Measurements from ENCODE around the gene GNA14. TPM values are rescaled to one million over a fixed set of nuclear protein-coding genes. Genes with fewer than 3 reads are reported as not detected.
"Not testable (repeated sequence)": the region's sequence is repeated elsewhere in the genome, so short reads cannot be mapped to it uniquely, and the experiment has no call there.

GNA14 gene
- total and polyA plus RNA-seq, 4 donors: 1.0 to 13.6 (median 4.1) TPM

DNA sequence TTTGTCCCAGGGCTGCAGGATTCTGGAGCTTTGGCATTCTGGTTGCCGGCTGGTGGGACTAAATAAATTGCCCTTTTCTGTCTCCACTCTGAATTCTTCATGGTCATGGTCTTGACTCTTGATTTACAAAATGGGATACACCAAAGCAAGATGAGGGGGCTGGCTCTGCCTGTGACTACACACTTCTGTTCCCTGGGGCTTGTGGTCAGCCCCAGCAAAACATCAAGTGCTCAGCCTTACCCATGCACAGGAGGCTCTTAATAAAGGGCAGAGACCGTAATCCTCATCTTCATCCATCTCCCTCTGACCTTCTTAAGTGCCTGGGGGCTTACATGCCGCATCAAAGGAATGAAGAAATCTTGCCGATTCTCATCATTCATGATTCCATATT, 198.0 kb downstream of the GNA14 start:
- Histone ChIP-seq H3K4me1 (ENCODE audit: control insufficient read depth in 1 of 2, insufficient read depth in 2 of 2, low read length in 2 of 2) (no peaks in the 10 kb centered on the region), H3K36me3 (ENCODE audit: control insufficient read depth in 1 of 2, insufficient read depth in 2 of 2, low read length in 1 of 2) (no peaks in the 10 kb centered on the region), H3K9me3 (ENCODE audit: control insufficient read depth, low read length) (peaks cover 2% of the 10 kb centered on the region), H3K27me3 (ENCODE audit: control insufficient read depth in 1 of 2, insufficient read depth in 2 of 2, low read length in 1 of 2) (no peaks in the 10 kb centered on the region), H3K4me3 (ENCODE audit: low read length in 2 of 2) (no peak overlapping the region), H3K27ac (ENCODE audit: low read depth in 1 of 2, low read length in 2 of 2) (no peak overlapping the region)
- 91 to 94% methylated on average over 4 of the region's 4 CpGs for WGBS, 2 donors
- ATAC-seq (ENCODE audit: low FRiP score) (no peak), DNase-seq (no peak)
- intact Hi-C loops (cut with DNase I): loop anchor here in 1 of 2 donors (10.0 kb wide), 1 partner anchor 585 kb away; the partner anchor contains the start of gene GNAQ

DNA sequence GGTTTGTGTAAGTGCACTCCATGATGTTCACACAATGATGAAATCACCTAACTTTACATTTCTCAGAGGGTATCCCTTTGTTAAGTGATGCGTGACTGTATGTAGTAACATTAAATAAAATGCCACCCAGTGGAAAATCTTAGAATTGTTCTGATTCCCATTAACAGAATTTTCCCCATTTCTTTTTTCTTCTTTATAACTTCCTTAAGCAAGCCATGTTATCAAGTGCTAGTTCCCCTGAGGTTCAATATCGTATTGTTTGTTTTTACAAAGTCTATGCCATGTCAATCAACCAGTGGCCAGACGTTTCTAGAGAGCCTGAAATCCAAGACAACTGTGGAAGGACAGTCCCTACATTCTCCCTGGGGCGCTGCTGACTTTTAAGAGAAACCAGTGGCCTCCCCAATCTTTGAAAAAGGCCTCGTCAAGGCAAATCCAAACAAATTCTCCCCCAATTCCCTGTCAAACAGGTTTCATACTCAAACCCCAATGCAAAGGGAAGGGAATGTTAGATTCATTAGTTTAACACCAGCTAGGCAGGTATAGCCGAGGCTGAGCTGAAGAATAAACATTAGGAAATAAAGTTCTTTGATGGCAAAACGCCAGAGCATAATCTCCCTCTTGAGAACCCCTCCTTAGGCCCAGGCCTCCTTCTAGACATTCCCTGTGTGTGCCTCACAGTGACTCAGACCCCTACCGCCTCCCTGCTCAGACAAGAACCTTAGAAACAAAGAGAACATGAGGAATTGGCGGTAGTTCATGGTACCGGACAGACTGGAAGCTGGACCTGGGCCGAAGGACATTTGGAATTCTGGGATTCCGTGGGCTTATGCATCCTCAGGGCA, 198.7 kb downstream of the GNA14 start:
- Histone ChIP-seq H3K9me3 (ENCODE audit: control insufficient read depth, low read length) (peaks cover 2% of the 10 kb centered on the region), H3K27ac (ENCODE audit: low read depth in 1 of 2, low read length in 2 of 2) (no peak overlapping the region), H3K36me3 (ENCODE audit: control insufficient read depth in 1 of 2, insufficient read depth in 2 of 2, low read length in 1 of 2) (no peaks in the 10 kb centered on the region), H3K4me1 (ENCODE audit: control insufficient read depth in 1 of 2, insufficient read depth in 2 of 2, low read length in 2 of 2) (no peaks in the 10 kb centered on the region), H3K27me3 (ENCODE audit: control insufficient read depth in 1 of 2, insufficient read depth in 2 of 2, low read length in 1 of 2) (no peaks in the 10 kb centered on the region), H3K4me3 (ENCODE audit: low read length in 2 of 2) (no peak overlapping the region)
- ATAC-seq (ENCODE audit: low FRiP score): no peak
- DNase-seq: no peak
- intact Hi-C loops (cut with DNase I): loop anchor here in 1 of 2 donors (10.0 kb wide), 1 partner anchor 585 kb away; the partner anchor contains the start of gene GNAQ
- WGBS, 2 donors: 45 to 51% methylated on average over 12 of the region's 12 CpGs

DNA sequence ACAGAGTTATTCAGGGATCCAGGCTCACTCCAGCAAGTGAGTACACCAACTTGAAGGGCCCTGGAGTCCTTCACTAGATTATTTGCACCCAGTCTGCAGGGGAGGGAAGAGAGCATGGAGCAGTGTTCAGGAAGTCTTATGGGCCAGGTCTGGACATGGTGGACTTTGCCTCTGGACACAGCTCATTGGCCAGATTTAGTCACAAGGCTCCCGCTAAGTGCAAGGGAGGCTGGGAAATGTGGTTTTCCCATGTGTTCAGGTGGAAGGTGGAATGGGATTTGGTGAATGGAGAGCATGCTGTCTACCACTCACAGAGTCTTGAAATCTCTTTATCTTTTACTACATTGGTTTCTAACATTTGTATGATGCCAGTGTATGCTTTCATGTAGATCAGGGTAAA, 200.5 kb downstream of the GNA14 start:
- DNase-seq (no peak), ATAC-seq (ENCODE audit: low FRiP score) (no peak)
- H3K9me3 ChIP-seq (ENCODE audit: control insufficient read depth, low read length): peaks cover 2% of the 10 kb centered on the region
- no peak overlapping the region for H3K4me3 ChIP-seq (ENCODE audit: low read length in 2 of 2)
- 97 to 100% methylated on average over 1 of the region's 1 CpG for WGBS, 2 donors
- H3K4me1 ChIP-seq (ENCODE audit: control insufficient read depth in 1 of 2, insufficient read depth in 2 of 2, low read length in 2 of 2): no peaks in the 10 kb centered on the region
- no peaks in the 10 kb centered on the region for H3K36me3 ChIP-seq (ENCODE audit: control insufficient read depth in 1 of 2, insufficient read depth in 2 of 2, low read length in 1 of 2)
- intact Hi-C loops (cut with DNase I): no loop called here
- no peaks in the 10 kb centered on the region for H3K27me3 ChIP-seq (ENCODE audit: control insufficient read depth in 1 of 2, insufficient read depth in 2 of 2, low read length in 1 of 2)
- no peak overlapping the region for H3K27ac ChIP-seq (ENCODE audit: low read depth in 1 of 2, low read length in 2 of 2)

DNA sequence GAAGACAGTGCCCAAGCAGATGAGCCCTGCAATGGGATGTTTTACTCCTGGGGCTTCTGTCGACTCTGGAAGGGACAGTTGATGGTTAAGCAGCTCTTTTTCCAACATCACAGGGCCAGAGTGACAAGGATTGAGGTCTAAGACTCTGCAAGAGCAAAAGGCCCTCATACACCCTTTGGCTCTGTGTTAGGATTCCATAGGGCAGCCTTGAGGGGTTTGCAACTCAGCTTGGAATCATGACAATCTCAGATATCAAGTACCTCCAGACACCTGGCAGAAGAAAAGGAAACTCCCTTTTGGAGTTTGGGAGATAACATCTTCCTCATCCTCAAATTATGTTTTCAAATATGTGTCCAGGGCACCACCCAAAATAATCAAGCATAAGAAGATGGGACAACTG, 205.7 kb downstream of the GNA14 start:
- intact Hi-C loops (cut with DNase I): no loop called here

DNA sequence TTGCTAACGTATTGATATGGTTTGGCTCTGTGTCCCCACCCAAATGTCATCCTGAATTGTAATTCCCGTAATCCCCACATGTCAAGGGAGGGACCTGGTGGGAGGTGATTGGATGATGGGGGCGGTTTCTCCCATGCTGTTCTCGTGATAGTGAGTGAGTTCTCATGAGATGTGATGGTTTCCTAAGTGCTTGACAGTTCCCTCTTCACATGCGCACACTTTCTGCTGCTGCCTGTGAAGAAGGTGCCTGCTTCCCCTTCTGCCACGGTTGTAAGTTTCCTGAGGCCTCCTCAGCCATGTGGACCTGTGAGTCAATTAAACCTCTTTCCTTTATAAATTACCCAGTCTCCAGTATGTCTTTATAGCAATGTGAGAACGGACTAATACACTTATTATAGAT, 207.0 kb downstream of the GNA14 start:
- DNase-seq; H3K4me3 ChIP-seq (ENCODE audit: low read length in 2 of 2); H3K36me3 ChIP-seq (ENCODE audit: control insufficient read depth in 1 of 2, insufficient read depth in 2 of 2, low read length in 1 of 2); ATAC-seq (ENCODE audit: low FRiP score); H3K9me3 ChIP-seq (ENCODE audit: control insufficient read depth, low read length); H3K27ac ChIP-seq (ENCODE audit: low read depth in 1 of 2, low read length in 2 of 2); H3K4me1 ChIP-seq (ENCODE audit: control insufficient read depth in 1 of 2, insufficient read depth in 2 of 2, low read length in 2 of 2); intact Hi-C loops (cut with DNase I); H3K27me3 ChIP-seq (ENCODE audit: control insufficient read depth in 1 of 2, insufficient read depth in 2 of 2, low read length in 1 of 2): not testable (repeated sequence)
- WGBS, 2 donors: 72 to 89% methylated on average over 7 of the region's 7 CpGs

More for the DNA sequence above, 205.7 kb downstream of the GNA14 start:
- Histone ChIP-seq H3K4me3 (ENCODE audit: low read length in 2 of 2) (no peak overlapping the region), H3K9me3 (ENCODE audit: control insufficient read depth, low read length) (no peaks in the 10 kb centered on the region), H3K27ac (ENCODE audit: low read depth in 1 of 2, low read length in 2 of 2) (no peak overlapping the region), H3K4me1 (ENCODE audit: control insufficient read depth in 1 of 2, insufficient read depth in 2 of 2, low read length in 2 of 2) (no peaks in the 10 kb centered on the region), H3K36me3 (ENCODE audit: control insufficient read depth in 1 of 2, insufficient read depth in 2 of 2, low read length in 1 of 2) (no peaks in the 10 kb centered on the region), H3K27me3 (ENCODE audit: control insufficient read depth in 1 of 2, insufficient read depth in 2 of 2, low read length in 1 of 2) (no peaks in the 10 kb centered on the region)
- ATAC-seq (ENCODE audit: low FRiP score) (no peak), DNase-seq (no peak)
- WGBS, 2 donors: 91 to 93% methylated on average over 1 of the region's 1 CpG

DNA sequence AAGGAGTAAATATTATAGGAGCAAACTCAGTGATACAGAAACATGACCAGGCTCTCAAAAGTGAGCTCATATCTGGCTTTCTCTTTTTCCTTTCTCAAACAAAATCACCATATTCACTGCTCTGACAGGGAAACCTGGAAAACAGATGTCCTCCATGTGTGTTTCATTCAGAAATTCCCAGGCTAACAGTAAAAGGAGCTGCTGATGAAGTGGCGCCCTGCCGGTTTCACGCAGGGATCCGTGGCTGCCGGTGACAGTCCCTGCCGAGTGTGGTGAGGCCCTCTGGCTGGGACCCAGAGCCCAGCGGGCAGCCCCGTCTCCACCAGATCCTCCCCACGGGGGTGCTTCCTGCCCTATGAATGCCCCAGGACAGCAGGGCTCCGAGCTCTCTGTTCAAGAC, 208.1 kb downstream of the GNA14 start:
- Histone ChIP-seq H3K4me1 (ENCODE audit: control insufficient read depth in 1 of 2, insufficient read depth in 2 of 2, low read length in 2 of 2) (no peaks in the 10 kb centered on the region), H3K27me3 (ENCODE audit: control insufficient read depth in 1 of 2, insufficient read depth in 2 of 2, low read length in 1 of 2) (no peaks in the 10 kb centered on the region), H3K36me3 (ENCODE audit: control insufficient read depth in 1 of 2, insufficient read depth in 2 of 2, low read length in 1 of 2) (no peaks in the 10 kb centered on the region), H3K9me3 (ENCODE audit: control insufficient read depth, low read length) (no peaks in the 10 kb centered on the region), H3K27ac (ENCODE audit: low read depth in 1 of 2, low read length in 2 of 2) (no peak overlapping the region), H3K4me3 (ENCODE audit: low read length in 2 of 2) (no peak overlapping the region)
- no peak for DNase-seq
- intact Hi-C loops (cut with DNase I): no loop called here
- peak; percentile 55 for ATAC-seq (ENCODE audit: low FRiP score)
- 26 to 45% methylated on average over 10 of the region's 10 CpGs for WGBS, 2 donors

DNA sequence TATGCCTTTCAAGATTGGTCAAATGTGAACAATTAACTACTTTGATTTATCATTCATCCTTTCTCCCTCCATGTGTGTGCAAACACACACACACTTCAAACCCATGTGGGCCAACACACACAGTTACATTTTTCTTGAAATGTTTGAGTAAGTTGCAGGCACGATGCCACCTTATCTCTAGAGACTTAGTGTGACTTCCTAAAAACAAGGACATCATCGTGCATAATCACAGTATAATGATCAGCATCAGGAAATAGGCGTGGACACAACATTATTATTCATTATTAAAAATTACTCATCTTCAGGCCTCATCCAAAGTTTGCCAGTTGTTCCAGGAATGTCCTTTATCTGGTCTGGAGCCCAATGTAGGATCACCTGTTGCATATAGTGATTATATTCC, 209.5 kb downstream of the GNA14 start:
- no peaks in the 10 kb centered on the region for H3K4me1 ChIP-seq (ENCODE audit: control insufficient read depth in 1 of 2, insufficient read depth in 2 of 2, low read length in 2 of 2)
- intact Hi-C loops (cut with DNase I): no loop called here
- ATAC-seq (ENCODE audit: low FRiP score) (no peak), DNase-seq (no peak)
- no peak overlapping the region for H3K4me3 ChIP-seq (ENCODE audit: low read length in 2 of 2)
- H3K36me3 ChIP-seq (ENCODE audit: control insufficient read depth in 1 of 2, insufficient read depth in 2 of 2, low read length in 1 of 2): no peaks in the 10 kb centered on the region
- no peak overlapping the region for H3K27ac ChIP-seq (ENCODE audit: low read depth in 1 of 2, low read length in 2 of 2)
- 48 to 59% methylated on average over 3 of the region's 3 CpGs for WGBS, 2 donors
- H3K9me3 ChIP-seq (ENCODE audit: control insufficient read depth, low read length): no peaks in the 10 kb centered on the region
- H3K27me3 ChIP-seq (ENCODE audit: control insufficient read depth in 1 of 2, insufficient read depth in 2 of 2, low read length in 1 of 2): no peaks in the 10 kb centered on the region

DNA sequence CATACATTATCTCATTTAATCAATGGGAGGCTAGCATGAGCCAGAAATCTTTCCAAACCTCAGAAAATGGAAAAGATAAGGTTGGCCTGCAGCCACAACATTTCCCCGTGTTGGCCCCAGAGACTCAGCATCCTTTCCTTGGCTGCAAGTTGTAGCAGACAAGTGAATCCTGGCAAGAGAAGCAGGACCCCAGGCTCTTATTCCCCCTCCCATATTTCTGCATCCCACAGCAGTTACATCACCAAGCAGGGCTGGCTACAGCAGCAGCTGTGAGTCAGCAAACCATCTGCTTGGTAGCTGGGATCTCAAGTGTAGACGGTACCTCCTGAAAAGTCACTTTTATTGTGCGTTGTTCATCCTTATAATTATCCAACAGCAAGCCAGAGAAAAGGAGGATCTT, 212.4 kb downstream of the GNA14 start:
- Histone ChIP-seq H3K27ac (ENCODE audit: low read depth in 1 of 2, low read length in 2 of 2) (no peak overlapping the region), H3K36me3 (ENCODE audit: control insufficient read depth in 1 of 2, insufficient read depth in 2 of 2, low read length in 1 of 2) (no peaks in the 10 kb centered on the region), H3K4me3 (ENCODE audit: low read length in 2 of 2) (no peak overlapping the region), H3K4me1 (ENCODE audit: control insufficient read depth in 1 of 2, insufficient read depth in 2 of 2, low read length in 2 of 2) (no peaks in the 10 kb centered on the region), H3K27me3 (ENCODE audit: control insufficient read depth in 1 of 2, insufficient read depth in 2 of 2, low read length in 1 of 2) (no peaks in the 10 kb centered on the region), H3K9me3 (ENCODE audit: control insufficient read depth, low read length) (no peaks in the 10 kb centered on the region)
- DNase-seq (no peak), ATAC-seq (ENCODE audit: low FRiP score) (no peak)
- WGBS, 2 donors: 56 to 66% methylated on average over 3 of the region's 3 CpGs
- intact Hi-C loops (cut with DNase I): no loop called here

DNA sequence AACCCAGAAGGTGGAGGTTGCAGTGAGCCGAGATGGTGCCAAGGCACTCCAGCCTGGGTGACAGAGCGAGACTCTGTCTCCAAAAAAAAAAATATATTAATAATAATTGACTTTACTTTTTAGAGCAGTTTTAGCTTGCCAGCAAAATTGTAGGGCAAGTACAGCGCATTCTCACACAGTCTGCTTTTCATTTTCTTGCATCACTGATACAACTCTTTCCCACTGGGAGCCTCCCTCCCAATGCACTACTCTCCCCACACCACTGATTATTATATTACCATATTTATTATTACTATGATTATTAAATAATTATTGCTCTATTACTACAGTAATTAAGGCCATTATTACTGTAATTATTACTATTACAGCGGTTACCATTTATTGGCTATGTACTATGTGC, 212.8 kb downstream of the GNA14 start:
- no peaks in the 10 kb centered on the region for H3K4me1 ChIP-seq (ENCODE audit: control insufficient read depth in 1 of 2, insufficient read depth in 2 of 2, low read length in 2 of 2)
- no peak overlapping the region for H3K4me3 ChIP-seq (ENCODE audit: low read length in 2 of 2)
- H3K36me3 ChIP-seq (ENCODE audit: control insufficient read depth in 1 of 2, insufficient read depth in 2 of 2, low read length in 1 of 2): no peaks in the 10 kb centered on the region
- intact Hi-C loops (cut with DNase I): no loop called here
- H3K27me3 ChIP-seq (ENCODE audit: control insufficient read depth in 1 of 2, insufficient read depth in 2 of 2, low read length in 1 of 2): no peaks in the 10 kb centered on the region
- no peak overlapping the region for H3K27ac ChIP-seq (ENCODE audit: low read depth in 1 of 2, low read length in 2 of 2)
- H3K9me3 ChIP-seq (ENCODE audit: control insufficient read depth, low read length): no peaks in the 10 kb centered on the region
- WGBS, 2 donors: 97% methylated on average over 4 of the region's 4 CpGs
- DNase-seq (no peak), ATAC-seq (ENCODE audit: low FRiP score) (no peak)
